HL-60 (cell line): ENCODE results near the gene WDR5B.

ENCODE experiments used
- CTCF ChIP-seq: IDR thresholded peaks from one replicate; pipeline ENCODE4 v1.5.1; 2011; ENCODE audit warnings: low read length, control low read depth, inconsistent platforms; ENCODE audit not compliant: insufficient read depth
- GABPA ChIP-seq: IDR thresholded peaks from 2 replicates; pipeline ENCODE4 v1.6.1; 2012; ENCODE audit warnings: low read depth
- SPI1 ChIP-seq: IDR thresholded peaks from 2 replicates; pipeline ENCODE4 v1.6.1; 2012; ENCODE audit warnings: low read depth, mild to moderate bottlenecking, borderline replicate concordance

GRCh38 chr3:122396511-122396910 lies 19.4 kb downstream of the WDR5B start:
- TF ChIP-seq CTCF (no peak), SPI1 (no peak), GABPA (no peak)
